HG03097 (cell line): ENCODE results near the gene MRPL28.
"Not testable (repeated sequence)": the region's sequence is repeated elsewhere in the genome, so short reads cannot be mapped to it uniquely, and the experiment has no call there.

Experiments used
- ATAC-seq: cut with Tn5 transposase; IDR thresholded peaks from one replicate; pipeline ENCODE4 v1.9.1; 2021; ENCODE audit not compliant: unreplicated experiment, low FRiP score

Gene MRPL28

GRCh38 chr16:392450-393030 lies 22.2 kb upstream of the MRPL28 start:
- ATAC-seq: no peak

GRCh38 chr16:391885-392335 lies 21.6 kb upstream of the MRPL28 start:
- ATAC-seq: no peak

- ATAC-seq: no peak
These were observed 19.0 kb upstream of the MRPL28 start for GRCh38 chr16:389352-389751.

GRCh38 chr16:387761-388666 lies 17.7 kb upstream of the MRPL28 start:
- not testable (repeated sequence) for ATAC-seq

GRCh38 chr16:386641-387156 lies 16.4 kb upstream of the MRPL28 start:
- ATAC-seq: no peak

- ATAC-seq: peak; percentile 37
These were observed 13.2 kb upstream of the MRPL28 start for GRCh38 chr16:383326-384051.

- ATAC-seq: peak; percentile 38
These were observed 11.7 kb upstream of the MRPL28 start, which contains the start of gene PGAP6 for GRCh38 chr16:381789-382717. TSS of gene PGAP6 (minus strand) at chr16:381978. CDS start at chr16:381821, 157 bp downstream.

- peak; percentile 15 for ATAC-seq
These were observed 10.9 kb upstream of the MRPL28 start for GRCh38 chr16:381012-381788.

GRCh38 chr16:380762-381011 lies 10.3 kb upstream of the MRPL28 start:
- no peak for ATAC-seq

- no peak for ATAC-seq
These were observed 9.8 kb upstream of the MRPL28 start for GRCh38 chr16:379961-380761.

- ATAC-seq: no peak
These were observed 9.0 kb upstream of the MRPL28 start for GRCh38 chr16:379183-379960.

GRCh38 chr16:378821-379182 lies 8.5 kb upstream of the MRPL28 start:
- no peak for ATAC-seq

GRCh38 chr16:378113-378820 lies 7.9 kb upstream of the MRPL28 start:
- ATAC-seq: not testable (repeated sequence)

GRCh38 chr16:377419-377951 lies 7.1 kb upstream of the MRPL28 start:
- no peak for ATAC-seq

GRCh38 chr16:376817-377418 lies 6.6 kb upstream of the MRPL28 start:
- no peak for ATAC-seq

- no peak for ATAC-seq
These were observed 5.8 kb upstream of the MRPL28 start for GRCh38 chr16:375927-376816.
